ENCODE measurements around the gene DNMT3A. TPM values are rescaled to one million over a fixed set of nuclear protein-coding genes. Genes with fewer than 3 reads are reported as not detected.

The DNMT3A gene
- total and polyA plus RNA-seq, 2 donors (not counting 1 experiment from before 2014, with no cell fraction given): 8.9 to 24.5 TPM

GRCh38 chr2:25368660-25369059 is 26.9 kb upstream of the DNMT3A start:
- TF ChIP-seq, protein P1, sequence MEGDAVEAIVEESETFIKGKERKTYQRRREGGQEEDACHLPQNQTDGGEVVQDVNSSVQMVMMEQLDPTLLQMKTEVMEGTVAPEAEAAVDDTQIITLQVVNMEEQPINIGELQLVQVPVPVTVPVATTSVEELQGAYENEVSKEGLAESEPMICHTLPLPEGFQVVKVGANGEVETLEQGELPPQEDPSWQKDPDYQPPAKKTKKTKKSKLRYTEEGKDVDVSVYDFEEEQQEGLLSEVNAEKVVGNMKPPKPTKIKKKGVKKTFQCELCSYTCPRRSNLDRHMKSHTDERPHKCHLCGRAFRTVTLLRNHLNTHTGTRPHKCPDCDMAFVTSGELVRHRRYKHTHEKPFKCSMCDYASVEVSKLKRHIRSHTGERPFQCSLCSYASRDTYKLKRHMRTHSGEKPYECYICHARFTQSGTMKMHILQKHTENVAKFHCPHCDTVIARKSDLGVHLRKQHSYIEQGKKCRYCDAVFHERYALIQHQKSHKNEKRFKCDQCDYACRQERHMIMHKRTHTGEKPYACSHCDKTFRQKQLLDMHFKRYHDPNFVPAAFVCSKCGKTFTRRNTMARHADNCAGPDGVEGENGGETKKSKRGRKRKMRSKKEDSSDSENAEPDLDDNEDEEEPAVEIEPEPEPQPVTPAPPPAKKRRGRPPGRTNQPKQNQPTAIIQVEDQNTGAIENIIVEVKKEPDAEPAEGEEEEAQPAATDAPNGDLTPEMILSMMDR (IDR thresholded peaks at IDR 0.05): no peak
- H3K27me3 ChIP-seq (replicated peaks in 1 of 4; ENCODE audit: control extremely low read depth in 1 of 4, control insufficient read depth in 3 of 4, insufficient read depth in 4 of 4, low read length in 3 of 4): no peaks in the 10 kb centered on the region
- H3K27ac Mint-ChIP-seq: no peak overlapping the region
- H3K79me2 ChIP-seq (ENCODE audit: control insufficient read depth, insufficient read depth, low read length): no peaks in the 10 kb centered on the region
- no peak for ATAC-seq (ENCODE audit: low read depth)
- H3K36me3 ChIP-seq (replicated peaks in 1 of 2; ENCODE audit: control extremely low read depth in 1 of 2, control insufficient read depth in 1 of 2, extremely low read depth in 1 of 2, insufficient read depth in 2 of 2, low read length in 1 of 2): no peaks in the 10 kb centered on the region
- H3K4me3 ChIP-seq (ENCODE audit: control extremely low read depth in 1 of 5, extremely low read depth in 1 of 5, insufficient read depth in 1 of 5, low read depth in 2 of 5, low read length in 4 of 5): no peak overlapping the region
- ChIA-PET POLR2A (no interaction called here), CTCF (no interaction called here)
- WGBS (ENCODE audit: insufficient coverage): 95% methylated on average over 4 of the region's 4 CpGs
- no peak overlapping the region for H3K4me3 Mint-ChIP-seq
- no peak overlapping the region for H3K9ac ChIP-seq (ENCODE audit: low read length)
- H3K9me3 ChIP-seq (ENCODE audit: control extremely low read depth in 1 of 3, control insufficient read depth in 2 of 3, insufficient read depth in 1 of 3, low read length in 2 of 3): no peaks in the 10 kb centered on the region
- peaks cover 14% of the 10 kb centered on the region for H3K4me1 Mint-ChIP-seq
- H3K27me3 Mint-ChIP-seq: no peaks in the 10 kb centered on the region
- intact Hi-C loops (cut with micrococcal nuclease): loop anchor here (10.0 kb wide), 1 partner anchor 204 kb away; the partner anchor contains the start of gene POMC
- no peak for DNase-seq
- no peaks in the 10 kb centered on the region for H4K20me1 ChIP-seq (ENCODE audit: control insufficient read depth, insufficient read depth, low read length, poor library complexity, severe bottlenecking)
- H3K4me1 ChIP-seq (ENCODE audit: control insufficient read depth in 2 of 2, insufficient read depth in 2 of 2, low read length in 2 of 2): peaks cover 0 to 2% of the 10 kb centered on the region in 2 donors
- H3K4me2 ChIP-seq (replicated peaks; ENCODE audit: low read depth, low read length, poor library complexity, severe bottlenecking): no peak overlapping the region
- no peak overlapping the region for H2AFZ ChIP-seq (ENCODE audit: insufficient read depth, low read depth, low read length, poor library complexity, severe bottlenecking)
- H3K27ac ChIP-seq (ENCODE audit: low read length in 2 of 2): no peak overlapping the region
- H3K9me3 Mint-ChIP-seq (ENCODE audit: insufficient read depth): no peaks in the 10 kb centered on the region

GRCh38 chr2:25367296-25367695 is 25.6 kb upstream of the DNMT3A start:
- TF ChIP-seq, protein P1 (IDR thresholded peaks at IDR 0.05): no peak
- no peak for TF ChIP-seq EZH2 (IDR thresholded peaks at IDR 0.05; ENCODE audit: borderline replicate concordance, insufficient read depth, low read depth, low read length, poor library complexity, severe bottlenecking)
- ChIA-PET CTCF (interaction anchor here (7.3 kb wide), 1 partner anchor 9 kb away, joined by 109 read pairs; no protein-coding TSS in a partner anchor), POLR2A (no interaction called here)
- Histone ChIP-seq H3K27me3 (replicated peaks in 1 of 4; ENCODE audit: control extremely low read depth in 1 of 4, control insufficient read depth in 3 of 4, insufficient read depth in 4 of 4, low read length in 3 of 4) (no peaks in the 10 kb centered on the region), H3K79me2 (ENCODE audit: control insufficient read depth, insufficient read depth, low read length) (no peaks in the 10 kb centered on the region), H3K4me3 (ENCODE audit: control extremely low read depth in 1 of 5, extremely low read depth in 1 of 5, insufficient read depth in 1 of 5, low read depth in 2 of 5, low read length in 4 of 5) (no peak overlapping the region), H2AFZ (ENCODE audit: insufficient read depth, low read depth, low read length, poor library complexity, severe bottlenecking) (no peak overlapping the region), H3K27ac (ENCODE audit: low read length in 2 of 2) (no peak overlapping the region), H3K4me2 (replicated peaks; ENCODE audit: low read depth, low read length, poor library complexity, severe bottlenecking) (no peak overlapping the region), H4K20me1 (ENCODE audit: control insufficient read depth, insufficient read depth, low read length, poor library complexity, severe bottlenecking) (no peaks in the 10 kb centered on the region), H3K36me3 (replicated peaks in 1 of 2; ENCODE audit: control extremely low read depth in 1 of 2, control insufficient read depth in 1 of 2, extremely low read depth in 1 of 2, insufficient read depth in 2 of 2, low read length in 1 of 2) (no peaks in the 10 kb centered on the region), H3K4me1 (ENCODE audit: control insufficient read depth in 2 of 2, insufficient read depth in 2 of 2, low read length in 2 of 2) (peaks cover 4 to 12% of the 10 kb centered on the region in 2 donors), H3K9ac (ENCODE audit: low read length) (no peak overlapping the region), H3K9me3 (ENCODE audit: control extremely low read depth in 1 of 3, control insufficient read depth in 2 of 3, insufficient read depth in 1 of 3, low read length in 2 of 3) (no peaks in the 10 kb centered on the region)
- peaks cover 24% of the 10 kb centered on the region for H3K4me1 Mint-ChIP-seq
- H3K9me3 Mint-ChIP-seq (ENCODE audit: insufficient read depth): no peaks in the 10 kb centered on the region
- WGBS (ENCODE audit: insufficient coverage): 95% methylated on average over 8 of the region's 9 CpGs
- no peak overlapping the region for H3K4me3 Mint-ChIP-seq
- intact Hi-C loops (cut with micrococcal nuclease): loop anchor here (10.0 kb wide), 1 partner anchor 202 kb away; the partner anchor contains the start of gene POMC
- DNase-seq: no peak
- H3K27ac Mint-ChIP-seq: no peak overlapping the region
- no peaks in the 10 kb centered on the region for H3K27me3 Mint-ChIP-seq
- ATAC-seq (ENCODE audit: low read depth): no peak

All from B cell (primary cell).